NCI-H510A (cell line): ENCODE measurements around the gene OSBPL2.

Experiments
- DNase-seq: peaks from one replicate; lab custom pipeline; 2025; lab: John Stamatoyannopoulos, UW

OSBPL2 gene

GRCh38 chr20:62258499-62259293 is 20.4 kb downstream of the OSBPL2 start:
- DNase-seq, result no peak

GRCh38 chr20:62259294-62259565 is 20.9 kb downstream of the OSBPL2 start:
- DNase-seq, result no peak

- no peak for DNase-seq
These were observed 23.7 kb downstream of the OSBPL2 start for GRCh38 chr20:62262064-62262463.

GRCh38 chr20:62263396-62263795 is 25.1 kb downstream of the OSBPL2 start:
- DNase-seq, result no peak

- DNase-seq, result no peak
These were observed 27.0 kb downstream of the OSBPL2 start for GRCh38 chr20:62265365-62265764.

- DNase-seq, result no peak
These were observed 28.0 kb downstream of the OSBPL2 start for GRCh38 chr20:62266340-62266739.

- DNase-seq, result no peak
These were observed 28.5 kb downstream of the OSBPL2 start for GRCh38 chr20:62266851-62267250.

GRCh38 chr20:62267543-62267942 is 29.2 kb downstream of the OSBPL2 start:
- no peak for DNase-seq

- no peak for DNase-seq
These were observed 30.0 kb downstream of the OSBPL2 start for GRCh38 chr20:62268228-62268900.

GRCh38 chr20:62269378-62269777 is 31.1 kb downstream of the OSBPL2 start:
- DNase-seq, result no peak

- no peak for DNase-seq
These were observed 31.6 kb downstream of the OSBPL2 start for GRCh38 chr20:62269871-62270270.

GRCh38 chr20:62272200-62272599 is 33.9 kb downstream of the OSBPL2 start:
- no peak for DNase-seq

GRCh38 chr20:62273416-62273815 is 35.1 kb downstream of the OSBPL2 start:
- DNase-seq, result no peak

GRCh38 chr20:62274332-62274950 is 36.1 kb downstream of the OSBPL2 start:
- no peak for DNase-seq

GRCh38 chr20:62275219-62275618 is 36.9 kb downstream of the OSBPL2 start:
- DNase-seq, result no peak

GRCh38 chr20:62276439-62276838 is 38.1 kb downstream of the OSBPL2 start:
- DNase-seq, result no peak

- DNase-seq, result no peak
These were observed 38.9 kb downstream of the OSBPL2 start for GRCh38 chr20:62277253-62277652.

GRCh38 chr20:62280303-62280702 is 42.0 kb downstream of the OSBPL2 start:
- no peak for DNase-seq

- peak; percentile 57 for DNase-seq
These were observed 43.0 kb downstream of the OSBPL2 start for GRCh38 chr20:62281161-62281933.

GRCh38 chr20:62282103-62282502 is 43.8 kb downstream of the OSBPL2 start:
- no peak for DNase-seq

- DNase-seq, result no peak
These were observed 44.7 kb downstream of the OSBPL2 start for GRCh38 chr20:62282877-62283503.

- DNase-seq, result no peak
These were observed 46.1 kb downstream of the OSBPL2 start for GRCh38 chr20:62284448-62284847.
